IMR-90 (cell line): ENCODE data around the gene ARTN. TPM values are rescaled to one million over a fixed set of nuclear protein-coding genes. Genes with fewer than 3 reads are reported as not detected.

ENCODE experiments used
- ATAC-seq: fragments of 200-7000 bp; cut with Tn5 transposase; 2 replicates; pipeline ENCODE4 v1.9.1; 2020; ENCODE audit warnings: low read depth, mild to moderate bottlenecking, moderate library complexity
- BruUV-seq: library from RNA; stranded (reverse); fragments of 400-500 nt; replicated peaks from 2 replicates; lab custom pipeline; 2021; lab: Mats Ljungman, UMichigan
- CTCF ChIA-PET: fragments of 300-600 bp; formaldehyde crosslinking; extraction: SDS; loops from one replicate; lab custom pipeline; 2021; ENCODE audit warnings: antibody characterized with exemption; lab: Yijun Ruan, JAX
- POLR2A ChIA-PET: fragments of 300-600 bp; sonication (Branson Sonifier 250); formaldehyde crosslinking; loops from one replicate; lab custom pipeline; 2022; ENCODE audit warnings: antibody characterized with exemption; ENCODE audit not compliant: unreplicated experiment; lab: Charles Lee
- DNase-seq: peaks from one replicate; pipeline ENCODE4 v3.0.0; 2013
- H2AFZ ChIP-seq: replicated peaks from 2 replicates; pipeline ENCODE3; 2013; ENCODE audit warnings: low read length, mild to moderate bottlenecking; ENCODE audit not compliant: poor library complexity
- H2AK5ac ChIP-seq: 2 replicates; pipeline ENCODE4 v1.6.1; 2013; ENCODE audit warnings: low read depth, low read length, inconsistent platforms
- H2AK9ac ChIP-seq: replicated peaks from 2 replicates; pipeline ENCODE3; 2013; ENCODE audit warnings: mild to moderate bottlenecking, low read depth, low read length, moderate library complexity; ENCODE audit not compliant: poor library complexity
- H2BK120ac ChIP-seq: 2 replicates; pipeline ENCODE4 v1.6.1; 2013; ENCODE audit warnings: low read depth, low read length, inconsistent platforms
- H2BK15ac ChIP-seq: 3 replicates; pipeline ENCODE4 v1.6.1; 2013; ENCODE audit warnings: low read depth, low read length, inconsistent platforms
- H2BK20ac ChIP-seq: 2 replicates; pipeline ENCODE4 v1.6.1; 2013; ENCODE audit warnings: low read depth, mild to moderate bottlenecking, inconsistent platforms, low read length, moderate library complexity
- H2BK5ac ChIP-seq: 2 replicates; pipeline ENCODE4 v1.6.1; 2013; ENCODE audit warnings: mild to moderate bottlenecking, low read depth, low read length, inconsistent platforms; ENCODE audit not compliant: poor library complexity, severe bottlenecking
- H3K14ac ChIP-seq: replicated peaks from 2 replicates; pipeline ENCODE4 v1.6.1; 2013; ENCODE audit warnings: low read depth, low read length, inconsistent platforms
- H3K18ac ChIP-seq: 2 replicates; pipeline ENCODE4 v1.6.1; 2013; ENCODE audit warnings: low read depth, low read length, control low read depth
- H3K23ac ChIP-seq: 2 replicates; pipeline ENCODE4 v1.6.1; 2013; ENCODE audit warnings: low read depth, low read length, inconsistent platforms
- H3K27ac ChIP-seq: 2 replicates; pipeline ENCODE4 v1.5.1; 2013; ENCODE audit warnings: mild to moderate bottlenecking, control low read depth, low read length; ENCODE audit not compliant: insufficient read depth
- H3K27me3 ChIP-seq: 2 replicates; pipeline ENCODE4 v1.6.1; 2013; ENCODE audit warnings: low read length; ENCODE audit not compliant: control insufficient read depth, insufficient read depth
- H3K36me3 ChIP-seq: 2 replicates; pipeline ENCODE4 v1.6.1; 2013; ENCODE audit warnings: low read length, mixed read lengths; ENCODE audit not compliant: control insufficient read depth, insufficient read depth
- H3K4ac ChIP-seq: 2 replicates; pipeline ENCODE4 v1.6.1; 2013; ENCODE audit warnings: low read depth, low read length, inconsistent platforms
- H3K4me1 ChIP-seq: 2 replicates; pipeline ENCODE4 v1.6.1; 2013; ENCODE audit warnings: low read length, mixed read lengths; ENCODE audit not compliant: control insufficient read depth, insufficient read depth
- H3K4me2 ChIP-seq: 2 replicates; pipeline ENCODE4 v1.6.1; 2013; ENCODE audit warnings: low read depth, mild to moderate bottlenecking, control low read depth, low read length, moderate library complexity
- H3K4me3 ChIP-seq: 2 replicates; pipeline ENCODE4 v1.5.1; 2013; ENCODE audit warnings: low read depth, mild to moderate bottlenecking, control low read depth, low read length, moderate library complexity; ENCODE audit not compliant: insufficient read depth
- H3K56ac ChIP-seq: 2 replicates; pipeline ENCODE4 v1.6.1; 2013; ENCODE audit warnings: low read length, inconsistent platforms; ENCODE audit not compliant: insufficient read depth; ENCODE audit errors: extremely low read depth
- H3K79me1 ChIP-seq, 2 experiments: 2 replicates each; pipeline ENCODE4 v1.6.1; 2013; ENCODE audit warnings: low read length in 2 of 2, inconsistent platforms in 1 of 2, low read depth in 1 of 2
- H3K9ac ChIP-seq: 2 replicates; pipeline ENCODE4 v1.6.1; 2013; ENCODE audit warnings: low read depth, low read length, control low read depth
- H3K9me1 ChIP-seq: 2 replicates; pipeline ENCODE4 v1.6.1; 2013; ENCODE audit warnings: low read length, inconsistent platforms; ENCODE audit not compliant: insufficient read depth
- H3K9me3 ChIP-seq: 2 replicates; pipeline ENCODE4 v1.6.1; 2013; ENCODE audit warnings: low read length; ENCODE audit not compliant: control insufficient read depth, insufficient read depth
- H4K20me1 ChIP-seq: 2 replicates; pipeline ENCODE4 v1.6.1; 2013; ENCODE audit warnings: low read length, inconsistent platforms; ENCODE audit not compliant: insufficient read depth
- H4K5ac ChIP-seq: 2 replicates; pipeline ENCODE4 v1.6.1; 2013; ENCODE audit warnings: mild to moderate bottlenecking, low read depth, low read length, control low read depth
- H4K8ac ChIP-seq, 2 experiments: 2 replicates each; pipeline ENCODE4 v1.6.1; 2013; ENCODE audit warnings: low read depth in 2 of 2, low read length in 2 of 2, control low read depth in 1 of 2, inconsistent platforms in 1 of 2
- H4K91ac ChIP-seq: 2 replicates; pipeline ENCODE4 v1.6.1; 2013; ENCODE audit warnings: low read depth, low read length, inconsistent platforms; ENCODE audit not compliant: insufficient read depth
- MAFK ChIP-seq: IDR thresholded peaks from 2 replicates; pipeline ENCODE4 v1.6.1; 2012; ENCODE audit warnings: low read depth, low read length, improper control_type of control experiment
- WGBS, 2 experiments: methylation state at CpG; one replicate each; pipeline versions ENCODE4 v1.1.5 to v1.1.7; 2013; ENCODE audit warnings: missing lambda C conversion rate in 2 of 2; ENCODE audit not compliant: insufficient read length in 1 of 2; ENCODE audit errors: extremely low coverage in 2 of 2; 5-methylcytosine and 5-hydroxymethylcytosine counted together
- dilution Hi-C: fragments of 300-500 bp; cut with HindIII; formaldehyde crosslinking; loops from one replicate; pipeline ENCODE4 v1.14.3; 2018; ENCODE audit warnings: low sequenced_read_pairs; ENCODE audit not compliant: unreplicated experiment
- in situ Hi-C: fragments of 300-500 bp; cut with MboI; formaldehyde crosslinking; loops from 3 replicates; pipeline ENCODE4 v1.14.3; 2019; ENCODE audit warnings: low sequenced_read_pairs, inconsistent platforms, mixed read lengths
- intact Hi-C: fragments of 100-400 bp; cut with micrococcal nuclease; formaldehyde crosslinking; loops from 2 replicates; pipeline ENCODE4 v1.10.0; 2022
- polyA plus RNA-seq, 3 experiments: library from polyadenylated mRNA; depleted of rRNA; stranded (reverse); fragments of >200 nt; gene quantifications; 2 replicates each; pipeline ENCODE4 v1.2.3, GENCODE V29; 2012; ENCODE audit warnings: low replicate concordance in 1 of 3
- total RNA-seq: library from RNA; depleted of rRNA; stranded (reverse); fragments of >200 nt; gene quantifications from 2 replicates; pipeline ENCODE4 v1.2.3, GENCODE V29; 2012
- TF ChIP-seq, protein P1 (sequence below): conservative IDR thresholded peaks from 2 replicates; pipeline ENCODE4 v1.5.1; 2012; ENCODE audit warnings: mild to moderate bottlenecking, low read depth, low read length, improper control_type of control experiment

The ARTN gene
- total and polyA plus RNA-seq, 2 of the 4 experiments (the other 2 are of a cell fraction) = 0.29 TPM; not detected in 1

DNA sequence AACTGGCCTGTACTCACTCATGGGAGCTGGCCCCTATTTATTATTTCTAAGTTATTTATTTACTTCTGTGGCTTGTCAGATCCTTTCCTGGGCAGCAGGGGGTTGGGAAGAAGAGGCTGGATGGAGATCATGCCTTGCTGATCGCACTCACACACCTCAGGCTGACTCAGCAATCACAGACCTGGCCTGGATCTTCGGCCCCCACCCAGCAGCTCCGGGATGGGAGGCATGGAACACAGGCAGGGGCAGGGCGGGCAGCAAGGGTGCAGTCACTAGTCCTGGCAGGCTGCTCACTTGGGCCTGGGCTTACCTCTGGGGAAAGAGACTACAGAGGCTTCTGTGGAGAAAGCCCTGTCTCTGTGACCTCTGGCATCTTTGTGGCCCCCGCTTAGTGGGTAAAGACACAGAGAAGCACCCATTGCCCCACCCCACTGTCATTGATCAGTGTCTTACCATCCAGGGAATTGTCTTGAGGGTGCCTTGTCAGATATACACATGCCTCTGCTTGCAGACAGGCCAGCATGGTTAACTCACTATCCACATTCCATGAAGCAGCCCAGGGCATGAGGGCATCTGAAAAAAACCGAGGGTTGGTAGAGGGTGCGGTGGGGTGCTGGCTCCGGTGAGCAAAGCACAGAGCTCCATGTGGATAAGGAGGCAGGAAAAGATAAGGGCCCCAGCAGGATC is 3.7 kb downstream of the ARTN start:
- WGBS, 2 experiments = 100% methylated on average over 3 of the region's 8 CpGs; no CpG with 5 or more reads in 1 of the 2 experiments
- H3K9ac ChIP-seq = no peak overlapping the region
- no peak overlapping the region for H4K91ac ChIP-seq
- no peak overlapping the region for H3K4me2 ChIP-seq
- no peak overlapping the region for H3K56ac ChIP-seq
- H2AFZ ChIP-seq = peak overlapping the region; percentile 85
- ATAC-seq (no peak), DNase-seq (no peak)
- H2BK20ac ChIP-seq = no peak overlapping the region
- no TSS peak for BruUV-seq
- no peak overlapping the region for H3K18ac ChIP-seq
- H2BK120ac ChIP-seq = no peak overlapping the region
- H3K4me3 ChIP-seq = no peak overlapping the region
- H3K36me3 ChIP-seq = no peaks in the 10 kb centered on the region
- POLR2A ChIA-PET = no interaction called here
- H2BK5ac ChIP-seq = no peak overlapping the region
- H4K5ac ChIP-seq = no peak overlapping the region
- peaks cover 3% of the 10 kb centered on the region; the same call in 1 of the 2 replicates for H4K20me1 ChIP-seq
- H3K27ac ChIP-seq = no peak overlapping the region
- H2AK5ac ChIP-seq = no peak overlapping the region
- no peaks in the 10 kb centered on the region; the same call in 1 of the 2 replicates for H3K27me3 ChIP-seq
- no peak overlapping the region for H3K23ac ChIP-seq
- in situ Hi-C loops (no loop called here), intact Hi-C loops (no loop called here), dilution Hi-C loops (no loop called here)
- CTCF ChIA-PET = interaction anchor here (0.8 to 5.6 kb wide), 3 partner anchors 111 to 174 kb away, joined by 3 to 149 read pairs (median 6); no protein-coding TSS in a partner anchor
- TF ChIP-seq, protein P1, sequence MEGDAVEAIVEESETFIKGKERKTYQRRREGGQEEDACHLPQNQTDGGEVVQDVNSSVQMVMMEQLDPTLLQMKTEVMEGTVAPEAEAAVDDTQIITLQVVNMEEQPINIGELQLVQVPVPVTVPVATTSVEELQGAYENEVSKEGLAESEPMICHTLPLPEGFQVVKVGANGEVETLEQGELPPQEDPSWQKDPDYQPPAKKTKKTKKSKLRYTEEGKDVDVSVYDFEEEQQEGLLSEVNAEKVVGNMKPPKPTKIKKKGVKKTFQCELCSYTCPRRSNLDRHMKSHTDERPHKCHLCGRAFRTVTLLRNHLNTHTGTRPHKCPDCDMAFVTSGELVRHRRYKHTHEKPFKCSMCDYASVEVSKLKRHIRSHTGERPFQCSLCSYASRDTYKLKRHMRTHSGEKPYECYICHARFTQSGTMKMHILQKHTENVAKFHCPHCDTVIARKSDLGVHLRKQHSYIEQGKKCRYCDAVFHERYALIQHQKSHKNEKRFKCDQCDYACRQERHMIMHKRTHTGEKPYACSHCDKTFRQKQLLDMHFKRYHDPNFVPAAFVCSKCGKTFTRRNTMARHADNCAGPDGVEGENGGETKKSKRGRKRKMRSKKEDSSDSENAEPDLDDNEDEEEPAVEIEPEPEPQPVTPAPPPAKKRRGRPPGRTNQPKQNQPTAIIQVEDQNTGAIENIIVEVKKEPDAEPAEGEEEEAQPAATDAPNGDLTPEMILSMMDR = no peak
- peak; percentile 38; the same call in 1 of the 2 replicates for TF ChIP-seq MAFK
- no peaks in the 10 kb centered on the region for H3K9me3 ChIP-seq
- no peak overlapping the region for H2BK15ac ChIP-seq
- no peak overlapping the region for H3K14ac ChIP-seq
- H2AK9ac ChIP-seq = no peak overlapping the region
- H3K4ac ChIP-seq = peak overlapping the region; percentile 9; the same call in 1 of the 2 replicates
- peaks cover 10% of the 10 kb centered on the region for H3K4me1 ChIP-seq
- H3K9me1 ChIP-seq = peaks cover 6% of the 10 kb centered on the region
- peaks cover 0 to 8% of the 10 kb centered on the region in 2 experiments; a peak in 1 of 4 replicates for H3K79me1 ChIP-seq
- no peak overlapping the region for H4K8ac ChIP-seq
